Measurements from ENCODE around the gene DNMT3A. TPM values are rescaled to one million over a fixed set of nuclear protein-coding genes. Genes with fewer than 3 reads are reported as not detected.

DNMT3A gene
- total and polyA plus RNA-seq, 2 experiments from 2014 or later = 47.2 to 80.4 TPM

GRCh38 chr2:25202275-25202674 lies 139.4 kb downstream of the DNMT3A start (continued):
- no peak for TF ChIP-seq ZNF462 (CRISPR knock-in tag; IDR thresholded peaks at IDR 0.05)
- no peak for TF ChIP-seq CREB1 (CRISPR knock-in tag; IDR thresholded peaks at IDR 0.05; ENCODE audit: low read depth)
- no peak for TF ChIP-seq EZH2 (IDR thresholded peaks at IDR 0.05; ENCODE audit: low read depth, unreplicated experiment)

GRCh38 chr2:25201794-25202193 lies 139.9 kb downstream of the DNMT3A start:
- DNase-seq (ENCODE audit: low spot score) (no peak), ATAC-seq (no peak)
- H3K4me3 ChIP-seq = no peak overlapping the region
- no peak overlapping the region for H2AFZ ChIP-seq
- no peaks in the 10 kb centered on the region for H3K79me2 ChIP-seq (replicated peaks; ENCODE audit: insufficient read depth)
- H3K4me1 Mint-ChIP-seq = peaks cover 5% of the 10 kb centered on the region; the same call in 2 of the 3 replicates
- H3K4me3 Mint-ChIP-seq = no peak overlapping the region
- no peaks in the 10 kb centered on the region for H3K9me3 Mint-ChIP-seq
- H3K27me3 Mint-ChIP-seq (ENCODE audit: insufficient read depth, low read depth, poor library complexity) = peaks cover 16% of the 10 kb centered on the region
- H3K36me3 Mint-ChIP-seq (ENCODE audit: low read depth) = no peaks in the 10 kb centered on the region
- H3K27ac ChIP-seq (ENCODE audit: low read depth) = no peak overlapping the region
- H3K36me3 ChIP-seq (ENCODE audit: insufficient read depth) = no peaks in the 10 kb centered on the region
- no peak overlapping the region for H3K4me2 ChIP-seq
- H3K27me3 ChIP-seq (ENCODE audit: insufficient read depth) = no peaks in the 10 kb centered on the region
- no peaks in the 10 kb centered on the region for H3K9me2 ChIP-seq (ENCODE audit: insufficient read depth)
- H3K4me1 ChIP-seq (ENCODE audit: insufficient read depth) = no peaks in the 10 kb centered on the region
- peaks cover 4% of the 10 kb centered on the region for H3F3A ChIP-seq (replicated peaks; ENCODE audit: low read depth)
- H4K20me1 ChIP-seq (replicated peaks; ENCODE audit: insufficient read depth) = no peaks in the 10 kb centered on the region
- no peak overlapping the region for H3K27ac Mint-ChIP-seq
- TF ChIP-seq STAT1 (IDR thresholded peaks at IDR 0.05; ENCODE audit: unreplicated experiment) = no peak
- no peak for TF ChIP-seq POLR2AphosphoS5 (IDR thresholded peaks at IDR 0.05; ENCODE audit: low read depth)
- TF ChIP-seq ZNF114 (CRISPR knock-in tag; IDR thresholded peaks at IDR 0.05) = no peak
- TF ChIP-seq REST (IDR thresholded peaks at IDR 0.05; ENCODE audit: unreplicated experiment) = no peak
- no peak for TF ChIP-seq ETS1 (IDR thresholded peaks at IDR 0.05)
- no peak for TF ChIP-seq CREB1 (CRISPR knock-in tag; IDR thresholded peaks at IDR 0.05; ENCODE audit: low read depth)
- TF ChIP-seq CTCF (conservative IDR thresholded peaks at IDR 0.05; ENCODE audit: low read depth in 2 of 2) = no peak
- no peak for TF ChIP-seq ZNF331 (CRISPR knock-in tag; IDR thresholded peaks at IDR 0.05; ENCODE audit: low read depth)
- TF ChIP-seq JUNB (IDR thresholded peaks at IDR 0.05; ENCODE audit: unreplicated experiment) = no peak
- no peak for TF ChIP-seq NANOG (IDR thresholded peaks at IDR 0.05; ENCODE audit: borderline replicate concordance)

All from GM23338 (cell line).